ENCODE data around the gene SLC34A1. TPM values are rescaled to one million over a fixed set of nuclear protein-coding genes. Genes with fewer than 3 reads are reported as not detected.
"Not testable (repeated sequence)": the region's sequence is repeated elsewhere in the genome, so short reads cannot be mapped to it uniquely, and the experiment has no call there.

Gene SLC34A1
- total RNA-seq, 3 donors from 2014 or later: not detected

DNA sequence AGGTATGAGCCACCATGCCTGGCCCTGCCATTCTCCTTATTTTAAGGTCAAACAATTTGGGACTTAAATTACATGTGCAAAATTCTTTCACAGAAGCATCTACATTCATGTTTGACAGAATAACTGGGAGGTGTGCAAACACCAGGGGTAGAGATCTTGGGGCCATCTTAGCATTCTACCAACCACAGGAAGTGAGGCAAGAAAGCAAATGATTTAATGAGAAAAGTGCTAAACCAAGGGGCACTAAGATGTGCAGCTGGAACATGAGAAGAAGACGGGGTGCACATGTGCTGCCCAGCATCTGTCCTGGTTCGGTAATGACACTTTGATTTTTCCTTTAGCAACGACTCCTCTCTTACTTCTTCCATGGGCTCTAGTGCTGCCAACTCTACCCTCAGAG is 26.3 kb downstream of the SLC34A1 start:
- DNase-seq (no peak), ATAC-seq (no peak)
- Histone ChIP-seq H3K36me3 (ENCODE audit: low read depth) (no peaks in the 10 kb centered on the region), H3K4me3 (no peak overlapping the region), H3K9me3 (no peaks in the 10 kb centered on the region), H3K4me1 (ENCODE audit: low read depth) (no peaks in the 10 kb centered on the region)
- intact Hi-C loops (cut with DNase I, micrococcal nuclease): no loop called here
- TF ChIP-seq, protein P1, sequence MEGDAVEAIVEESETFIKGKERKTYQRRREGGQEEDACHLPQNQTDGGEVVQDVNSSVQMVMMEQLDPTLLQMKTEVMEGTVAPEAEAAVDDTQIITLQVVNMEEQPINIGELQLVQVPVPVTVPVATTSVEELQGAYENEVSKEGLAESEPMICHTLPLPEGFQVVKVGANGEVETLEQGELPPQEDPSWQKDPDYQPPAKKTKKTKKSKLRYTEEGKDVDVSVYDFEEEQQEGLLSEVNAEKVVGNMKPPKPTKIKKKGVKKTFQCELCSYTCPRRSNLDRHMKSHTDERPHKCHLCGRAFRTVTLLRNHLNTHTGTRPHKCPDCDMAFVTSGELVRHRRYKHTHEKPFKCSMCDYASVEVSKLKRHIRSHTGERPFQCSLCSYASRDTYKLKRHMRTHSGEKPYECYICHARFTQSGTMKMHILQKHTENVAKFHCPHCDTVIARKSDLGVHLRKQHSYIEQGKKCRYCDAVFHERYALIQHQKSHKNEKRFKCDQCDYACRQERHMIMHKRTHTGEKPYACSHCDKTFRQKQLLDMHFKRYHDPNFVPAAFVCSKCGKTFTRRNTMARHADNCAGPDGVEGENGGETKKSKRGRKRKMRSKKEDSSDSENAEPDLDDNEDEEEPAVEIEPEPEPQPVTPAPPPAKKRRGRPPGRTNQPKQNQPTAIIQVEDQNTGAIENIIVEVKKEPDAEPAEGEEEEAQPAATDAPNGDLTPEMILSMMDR (IDR thresholded peaks at IDR 0.05): no peak

DNA sequence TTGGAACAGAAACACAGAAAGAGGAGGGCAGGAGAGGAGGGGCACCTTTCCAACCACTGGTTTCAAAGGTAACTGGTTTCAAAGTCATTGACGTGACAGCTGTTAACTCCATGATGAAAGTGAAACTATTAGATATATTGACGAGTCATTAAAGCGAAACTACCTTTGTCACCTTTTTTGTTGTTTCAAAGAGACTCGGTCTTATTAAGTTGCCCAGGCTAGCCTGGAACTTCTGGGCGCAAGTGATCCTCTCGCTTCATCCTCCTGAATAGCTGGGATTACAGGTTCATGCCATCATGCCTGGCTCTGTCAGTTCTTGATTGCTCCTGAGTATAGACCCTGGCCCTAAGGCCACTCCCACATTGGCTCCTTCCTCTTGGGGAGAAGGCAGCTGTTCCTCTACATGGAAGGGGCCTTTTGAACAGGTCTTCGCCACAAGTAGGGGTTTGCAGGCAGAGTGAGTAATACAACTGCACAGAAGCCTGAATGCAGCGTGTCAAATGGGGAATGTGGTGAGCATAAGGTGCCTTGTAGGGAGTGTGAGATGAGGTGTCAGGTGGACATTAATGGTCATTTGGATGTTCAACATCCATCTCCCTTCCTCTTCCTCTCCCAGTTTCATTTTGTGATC is 28.5 kb downstream of the SLC34A1 start:
- DNase-seq (no peak), ATAC-seq (peak; percentile 23)
- H3K4me3 ChIP-seq: no peak overlapping the region
- H3K9me3 ChIP-seq: no peaks in the 10 kb centered on the region
- H3K36me3 ChIP-seq (ENCODE audit: low read depth): no peaks in the 10 kb centered on the region
- H3K4me1 ChIP-seq (ENCODE audit: low read depth): no peaks in the 10 kb centered on the region
- TF ChIP-seq, protein P1 (IDR thresholded peaks at IDR 0.05): no peak
- intact Hi-C loops (cut with DNase I, micrococcal nuclease): no loop called here

DNA sequence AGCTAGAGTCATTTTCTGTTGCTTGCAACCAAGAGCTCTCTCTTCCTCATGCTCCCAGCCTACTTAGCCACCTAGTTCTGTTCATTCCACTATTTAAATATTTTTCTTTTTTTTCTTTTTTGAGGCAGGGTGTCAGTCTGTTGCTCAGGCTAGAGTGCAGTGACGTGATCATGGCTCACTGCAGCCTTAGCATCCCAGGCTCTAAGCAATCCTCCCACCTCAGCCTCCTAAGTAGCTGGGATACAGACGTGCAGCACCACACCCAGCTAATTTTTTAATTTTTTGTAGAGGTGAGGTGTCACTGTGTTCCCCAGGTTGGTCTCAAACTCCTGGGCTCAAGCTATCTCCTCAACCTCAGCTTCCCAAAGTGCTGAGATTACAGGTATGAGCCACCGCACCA is 30.2 kb downstream of the SLC34A1 start:
- no peak for DNase-seq
- Histone ChIP-seq H3K36me3 (ENCODE audit: low read depth) (no peaks in the 10 kb centered on the region), H3K4me1 (ENCODE audit: low read depth) (no peaks in the 10 kb centered on the region), H3K9me3 (no peaks in the 10 kb centered on the region), H3K4me3 (no peak overlapping the region)
- ATAC-seq: no peak
- TF ChIP-seq, protein P1 (IDR thresholded peaks at IDR 0.05): no peak
- intact Hi-C loops (cut with DNase I, micrococcal nuclease): no loop called here

DNA sequence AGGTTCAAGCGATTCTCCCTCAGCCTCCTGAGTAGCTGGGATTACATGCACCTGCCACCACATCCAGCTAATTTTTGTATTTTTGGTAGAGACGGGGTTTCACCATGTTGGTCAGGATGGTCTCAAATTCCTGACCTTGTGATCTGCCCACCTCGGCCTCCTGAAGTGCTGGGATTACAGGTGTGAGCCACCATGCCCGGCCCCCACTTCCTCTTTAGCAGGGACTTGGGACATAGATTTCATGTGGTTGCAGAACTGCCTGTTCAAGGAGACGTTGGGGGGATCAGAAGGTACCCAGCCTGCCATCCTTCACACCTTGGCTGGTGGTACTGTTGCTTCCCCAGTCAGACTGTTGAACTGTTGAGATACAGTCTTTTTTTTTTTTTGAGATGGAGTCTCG is 32.8 kb downstream of the SLC34A1 start:
- H3K9me3 ChIP-seq; ATAC-seq; intact Hi-C loops (cut with DNase I, micrococcal nuclease); H3K4me3 ChIP-seq; DNase-seq; H3K4me1 ChIP-seq (ENCODE audit: low read depth); H3K36me3 ChIP-seq (ENCODE audit: low read depth): not testable (repeated sequence)

DNA sequence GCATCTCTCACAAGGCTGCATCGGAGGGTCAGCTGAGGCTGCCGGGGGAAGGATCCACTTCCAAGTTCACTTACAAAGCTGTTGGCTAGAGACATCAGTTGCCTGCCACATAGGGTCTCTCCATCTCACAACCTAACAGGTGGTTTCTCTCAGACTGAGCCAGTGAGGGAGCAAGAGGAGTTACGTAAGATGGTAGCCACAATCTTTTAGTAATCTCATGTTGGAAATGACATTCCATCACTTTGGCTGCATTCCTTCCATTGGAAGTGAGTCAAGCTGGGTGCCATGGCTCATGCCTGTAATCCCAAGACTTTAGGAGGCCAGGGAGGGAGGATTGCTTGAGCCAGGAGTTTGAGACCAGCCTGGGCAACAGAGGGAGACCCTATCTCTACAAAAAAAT is 34.8 kb downstream of the SLC34A1 start:
- Histone ChIP-seq H3K36me3 (ENCODE audit: low read depth) (no peaks in the 10 kb centered on the region), H3K9me3 (no peaks in the 10 kb centered on the region), H3K4me3 (no peak overlapping the region), H3K4me1 (ENCODE audit: low read depth) (no peaks in the 10 kb centered on the region)
- intact Hi-C loops (cut with DNase I, micrococcal nuclease): no loop called here
- no peak for ATAC-seq
- no peak for DNase-seq
- TF ChIP-seq, protein P1 (IDR thresholded peaks at IDR 0.05): no peak

DNA sequence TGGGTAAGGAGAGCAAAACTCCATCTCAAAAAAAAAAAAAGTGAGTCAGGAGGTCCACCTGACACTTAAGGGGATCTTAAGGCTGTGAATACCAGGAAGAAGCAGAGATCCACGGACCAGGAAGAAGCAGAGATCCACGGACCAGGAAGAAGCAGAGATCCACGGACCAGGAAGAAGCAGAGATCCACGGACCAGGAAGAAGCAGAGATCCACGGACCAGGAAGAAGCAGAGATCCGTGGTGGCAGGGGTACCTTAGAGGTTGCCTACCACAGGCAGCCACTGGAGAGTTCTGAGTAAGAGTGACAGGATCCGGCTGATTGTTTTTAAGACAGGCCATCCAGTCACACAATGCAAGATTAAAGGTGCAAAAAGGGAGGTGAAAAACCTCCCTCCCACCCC is 36.2 kb downstream of the SLC34A1 start:
- ATAC-seq: peak; percentile 31
- intact Hi-C loops (cut with DNase I, micrococcal nuclease): not testable (repeated sequence)

More for the DNA sequence above, 36.2 kb downstream of the SLC34A1 start:
- not testable (repeated sequence) for H3K4me1 ChIP-seq (ENCODE audit: low read depth); H3K36me3 ChIP-seq (ENCODE audit: low read depth); H3K9me3 ChIP-seq; H3K4me3 ChIP-seq; DNase-seq

All from mucosa of descending colon (tissue), 3 donors.